Lung (tissue), 16 donors: ENCODE data around the gene CREB5. TPM values are rescaled to one million over a fixed set of nuclear protein-coding genes. Genes with fewer than 3 reads are reported as not detected.

ENCODE experiments used
- ATAC-seq: fragments of 200-7000 bp; cut with Tn5 transposase; one replicate; pipeline ENCODE4 v1.9.1; 2020; ENCODE audit warnings: moderate number of reproducible peaks; ENCODE audit not compliant: insufficient read depth, low FRiP score
- DNase-seq, 3 donors: peaks; one replicate each; pipeline ENCODE4 v3.0.0-alpha.2; 2013 to 2017
- H3K27ac ChIP-seq, 2 donors: one replicate each; pipeline ENCODE4 v1.5.1; 2013; ENCODE audit warnings: mild to moderate bottlenecking in 2 of 2, moderate library complexity in 2 of 2, control low read depth in 1 of 2, inconsistent platforms in 1 of 2, low read depth in 1 of 2, low read length in 1 of 2
- H3K27me3 ChIP-seq, 3 donors: one replicate each; pipeline ENCODE4 v1.5.1; 2013; ENCODE audit warnings: low read length in 2 of 3; ENCODE audit not compliant: control insufficient read depth in 3 of 3, insufficient read depth in 3 of 3
- H3K36me3 ChIP-seq, 4 donors: one replicate each; pipeline ENCODE4 v1.5.1; 2013; ENCODE audit warnings: low read length in 4 of 4, mild to moderate bottlenecking in 1 of 4, moderate library complexity in 1 of 4; ENCODE audit not compliant: control insufficient read depth in 4 of 4, insufficient read depth in 4 of 4
- H3K4me1 ChIP-seq, 5 donors: one replicate each; pipeline ENCODE4 v1.5.1; 2013; ENCODE audit warnings: low read length in 5 of 5, mild to moderate bottlenecking in 2 of 5, moderate library complexity in 1 of 5; ENCODE audit not compliant: control insufficient read depth in 5 of 5, insufficient read depth in 5 of 5
- H3K4me3 ChIP-seq: one replicate; pipeline ENCODE4 v1.5.1; 2013; ENCODE audit warnings: mild to moderate bottlenecking, control low read depth, moderate library complexity
- H3K9ac ChIP-seq, 2 donors: one replicate each; pipeline ENCODE4 v1.5.1; 2013; ENCODE audit warnings: low read length in 2 of 2, control low read depth in 1 of 2; ENCODE audit not compliant: insufficient read depth in 1 of 2
- H3K9me3 ChIP-seq, 4 donors: one replicate each; pipeline ENCODE4 v1.5.1; 2013; ENCODE audit warnings: low read length in 3 of 4, mild to moderate bottlenecking in 1 of 4, moderate library complexity in 1 of 4; ENCODE audit not compliant: control insufficient read depth in 4 of 4, insufficient read depth in 3 of 4
- WGBS, 2 donors: extraction: QIAGEN DNeasy Blood & Tissue Kit; methylation state at CpG; one replicate each; pipeline ENCODE4 v1.1.7; 2013; 5-methylcytosine and 5-hydroxymethylcytosine counted together
- long read RNA-seq, 5 donors: transcript quantifications; one replicate each; lab custom pipeline, GENCODE V29; 2026
- polyA plus RNA-seq, 2 donors: library from polyadenylated mRNA; stranded (reverse); fragments of 200-250 nt; gene quantifications; one replicate each; pipeline ENCODE4 v1.2.1, GENCODE V29; 2013
- total RNA-seq, 2 donors: library from RNA; depleted of rRNA in 1 of 2; stranded (reverse); fragments of >200 nt in 1 of 2; gene quantifications; one replicate each; pipeline ENCODE4 v1.2.1, GENCODE V29; 2014 to 2021
- TF ChIP-seq, protein P1 (sequence below): IDR thresholded peaks from 2 replicates; pipeline ENCODE4 v1.5.1; 2012; ENCODE audit warnings: mild to moderate bottlenecking; ENCODE audit errors: control extremely low read depth, extremely low read depth
- donor health status: control.
- donor health status: control.
- donor health status: Bipolar disorder and iron deficiency.
- donor health status: healthy.
- donor health status: DM: yes; HTN: yes; CAD: no.

Gene CREB5, protein sequence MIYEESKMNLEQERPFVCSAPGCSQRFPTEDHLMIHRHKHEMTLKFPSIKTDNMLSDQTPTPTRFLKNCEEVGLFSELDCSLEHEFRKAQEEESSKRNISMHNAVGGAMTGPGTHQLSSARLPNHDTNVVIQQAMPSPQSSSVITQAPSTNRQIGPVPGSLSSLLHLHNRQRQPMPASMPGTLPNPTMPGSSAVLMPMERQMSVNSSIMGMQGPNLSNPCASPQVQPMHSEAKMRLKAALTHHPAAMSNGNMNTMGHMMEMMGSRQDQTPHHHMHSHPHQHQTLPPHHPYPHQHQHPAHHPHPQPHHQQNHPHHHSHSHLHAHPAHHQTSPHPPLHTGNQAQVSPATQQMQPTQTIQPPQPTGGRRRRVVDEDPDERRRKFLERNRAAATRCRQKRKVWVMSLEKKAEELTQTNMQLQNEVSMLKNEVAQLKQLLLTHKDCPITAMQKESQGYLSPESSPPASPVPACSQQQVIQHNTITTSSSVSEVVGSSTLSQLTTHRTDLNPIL
- total RNA-seq (10 to 100 TPM; 12.7 to 23.1 TPM), polyA plus RNA-seq (1 to 10 TPM; 2.7 to 6.6 TPM)
- long read RNA-seq, donor 1, partial matches to known transcripts = 0 of 1 reads
- long read RNA-seq, donor 1, other reads (novel, unspliced or antisense) = 0 of 1 reads
- long read RNA-seq, donor 2 = 0 reads
- long read RNA-seq, donor 3, partial matches to known transcripts = 0 of 1 reads
- long read RNA-seq, donor 3, other reads (novel, unspliced or antisense) = 0 of 1 reads
- long read RNA-seq, donor 4, partial matches to known transcripts = 0 of 2 reads
- long read RNA-seq, donor 4, other reads (novel, unspliced or antisense) = 0 of 2 reads
- long read RNA-seq, donor 5, partial matches to known transcripts = 0 of 1 reads
- long read RNA-seq, donor 5, other reads (novel, unspliced or antisense) = 0 of 1 reads

DNA sequence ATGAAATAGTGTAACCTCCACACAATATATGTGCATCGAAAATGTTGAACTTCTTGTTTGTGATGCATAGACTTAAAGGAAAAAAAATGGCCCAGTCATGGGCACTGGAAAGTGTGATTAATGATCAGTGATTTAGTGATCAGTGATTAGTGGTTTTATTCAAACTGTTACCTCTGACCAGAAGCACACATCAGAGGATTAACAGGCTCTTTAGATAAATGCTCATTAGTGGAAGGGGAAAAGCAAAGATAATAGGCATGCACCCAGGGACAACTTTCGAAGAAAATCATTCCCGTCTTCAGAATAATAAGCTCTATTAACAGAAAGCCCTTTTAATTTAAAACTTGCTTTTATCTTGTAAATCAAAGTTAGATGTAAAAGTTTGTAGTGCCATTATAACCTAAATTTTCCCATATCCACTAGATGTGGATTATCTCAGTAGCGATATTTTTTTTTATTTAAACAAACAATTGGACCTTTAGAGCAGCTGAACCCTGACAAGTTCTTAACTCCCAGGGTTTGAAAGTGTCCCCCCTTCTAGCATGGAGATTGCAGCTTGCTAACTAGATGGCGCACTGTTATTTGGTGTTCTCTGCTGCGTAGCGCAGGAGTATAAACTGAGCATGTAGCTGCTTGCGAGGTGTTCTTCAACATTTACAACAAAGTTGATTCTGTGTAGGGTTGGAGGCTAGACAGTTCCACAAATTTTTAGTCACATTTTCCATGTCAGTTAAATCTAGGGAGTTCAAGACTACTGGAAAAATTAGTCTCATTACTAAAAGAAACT, at the start of gene CREB5:
TSS of gene CREB5 (plus strand) at position 643 of the 787 bp plus-strand sequence. CDS start 397 bp downstream, outside the sequence.
- Histone ChIP-seq H3K9ac (no peak within 1 kb of the TSS), H3K4me3 (no peak within 1 kb of the TSS), H3K4me1 (peaks cover 0 to 22% (median 8%) of the 10 kb centered on the region in 5 donors), H3K36me3 (no peaks in the 10 kb centered on the region), H3K9me3 (no peaks in the 10 kb centered on the region), H3K27ac (no peak within 1 kb of the TSS), H3K27me3 (peaks cover 0 to 36% (median 20%) of the 10 kb centered on the region in 3 donors)
- peak; percentile 45 to 80 (median 77) for DNase-seq
- no peak for ATAC-seq
- 55 to 64% methylated on average over 8 of the region's 8 CpGs for WGBS, 2 donors
- TF ChIP-seq, protein P1, sequence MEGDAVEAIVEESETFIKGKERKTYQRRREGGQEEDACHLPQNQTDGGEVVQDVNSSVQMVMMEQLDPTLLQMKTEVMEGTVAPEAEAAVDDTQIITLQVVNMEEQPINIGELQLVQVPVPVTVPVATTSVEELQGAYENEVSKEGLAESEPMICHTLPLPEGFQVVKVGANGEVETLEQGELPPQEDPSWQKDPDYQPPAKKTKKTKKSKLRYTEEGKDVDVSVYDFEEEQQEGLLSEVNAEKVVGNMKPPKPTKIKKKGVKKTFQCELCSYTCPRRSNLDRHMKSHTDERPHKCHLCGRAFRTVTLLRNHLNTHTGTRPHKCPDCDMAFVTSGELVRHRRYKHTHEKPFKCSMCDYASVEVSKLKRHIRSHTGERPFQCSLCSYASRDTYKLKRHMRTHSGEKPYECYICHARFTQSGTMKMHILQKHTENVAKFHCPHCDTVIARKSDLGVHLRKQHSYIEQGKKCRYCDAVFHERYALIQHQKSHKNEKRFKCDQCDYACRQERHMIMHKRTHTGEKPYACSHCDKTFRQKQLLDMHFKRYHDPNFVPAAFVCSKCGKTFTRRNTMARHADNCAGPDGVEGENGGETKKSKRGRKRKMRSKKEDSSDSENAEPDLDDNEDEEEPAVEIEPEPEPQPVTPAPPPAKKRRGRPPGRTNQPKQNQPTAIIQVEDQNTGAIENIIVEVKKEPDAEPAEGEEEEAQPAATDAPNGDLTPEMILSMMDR = no peak

DNA sequence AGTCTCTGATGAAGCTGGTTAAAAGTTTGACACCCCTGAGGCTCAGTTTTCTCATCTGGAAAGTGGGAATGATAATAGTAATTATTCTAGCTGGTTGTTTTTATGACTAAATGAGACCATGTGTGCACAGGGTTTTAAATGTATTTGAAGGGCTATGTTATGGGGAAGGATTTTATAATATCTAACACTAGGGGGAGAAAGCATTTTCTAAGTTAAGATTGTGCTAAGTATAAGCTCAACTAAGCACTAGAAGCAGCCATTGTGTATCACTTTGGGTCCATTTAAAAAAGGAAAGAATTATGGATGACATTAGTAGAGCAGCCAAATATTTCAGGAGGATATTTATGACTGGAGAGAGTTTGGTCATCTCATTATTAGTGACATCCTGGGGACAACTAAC, 49.5 kb upstream of the CREB5 start:
- Histone ChIP-seq H3K27me3 (no peaks in the 10 kb centered on the region), H3K36me3 (no peaks in the 10 kb centered on the region), H3K9me3 (no peaks in the 10 kb centered on the region), H3K4me1 (no peaks in the 10 kb centered on the region), H3K9ac (no peak overlapping the region), H3K4me3 (no peak overlapping the region), H3K27ac (no peak overlapping the region)
- TF ChIP-seq, protein P1 = no peak
- DNase-seq (no peak), ATAC-seq (no peak)

DNA sequence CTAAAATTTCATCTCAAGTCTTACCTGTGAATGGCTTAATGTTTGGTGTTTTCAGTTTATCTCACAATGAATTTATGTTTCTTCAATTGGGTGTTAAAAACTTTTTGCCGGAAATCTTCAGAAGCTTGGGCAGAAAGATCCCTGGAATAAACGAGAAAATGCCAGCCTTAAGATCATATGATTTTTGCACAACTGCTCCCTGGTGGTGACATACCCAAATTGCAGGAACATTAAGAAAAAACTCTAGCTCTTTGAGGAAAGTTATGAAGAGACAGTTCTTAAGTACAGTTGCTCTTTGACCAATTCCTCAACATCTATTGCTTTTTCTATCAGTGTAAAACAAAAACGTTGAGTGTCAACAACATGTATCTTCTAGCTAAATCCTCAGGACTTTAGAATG, 48.2 kb upstream of the CREB5 start:
- Histone ChIP-seq H3K27me3 (no peaks in the 10 kb centered on the region), H3K27ac (no peak overlapping the region), H3K4me3 (no peak overlapping the region), H3K36me3 (no peaks in the 10 kb centered on the region), H3K4me1 (no peaks in the 10 kb centered on the region), H3K9ac (no peak overlapping the region), H3K9me3 (no peaks in the 10 kb centered on the region)
- DNase-seq (no peak), ATAC-seq (no peak)
- TF ChIP-seq, protein P1 = no peak
- WGBS, 2 donors = 78 to 89% methylated on average over 3 of the region's 3 CpGs
